ENCODE data around the gene PEX26.
A peak's percentile ranks its signal among the peaks of the same experiment; 100 is the strongest.
"Not testable (repeated sequence)": the region's sequence is repeated elsewhere in the genome, so short reads cannot be mapped to it uniquely, and the experiment has no call there.

PEX26 gene

GRCh38 chr22:18071968-18072310, 5.9 kb upstream of the PEX26 start:
- DNase-seq = no peak

- DNase-seq = no peak
Measured at GRCh38 chr22:18073467-18073866, 4.3 kb upstream of the PEX26 start.

GRCh38 chr22:18073927-18074326, 3.9 kb upstream of the PEX26 start:
- not testable (repeated sequence) for DNase-seq

GRCh38 chr22:18075101-18075719, 2.6 kb upstream of the PEX26 start:
- DNase-seq = no peak

GRCh38 chr22:18075720-18076497, 1.9 kb upstream of the PEX26 start:
- DNase-seq = peak; percentile 46 to 81

- no peak for DNase-seq
Measured at GRCh38 chr22:18077087-18077638, 627 bp upstream of the PEX26 start.

GRCh38 chr22:18078329-18079041, 695 bp downstream of the PEX26 start:
- DNase-seq = peak; percentile 15 to 41

- DNase-seq = no peak
Measured at GRCh38 chr22:18079706-18080233, 2.0 kb downstream of the PEX26 start.

- no peak for DNase-seq
Measured at GRCh38 chr22:18081416-18081815, 3.6 kb downstream of the PEX26 start.

GRCh38 chr22:18082467-18082866, 4.7 kb downstream of the PEX26 start:
- DNase-seq = no peak

GRCh38 chr22:18083406-18083805, 5.6 kb downstream of the PEX26 start:
- DNase-seq = no peak

GRCh38 chr22:18085188-18085587, 7.4 kb downstream of the PEX26 start:
- no peak for DNase-seq

GRCh38 chr22:18087350-18087855, 9.6 kb downstream of the PEX26 start:
- DNase-seq = no peak

GRCh38 chr22:18088825-18089568, 11.2 kb downstream of the PEX26 start:
- no peak for DNase-seq

GRCh38 chr22:18090286-18090685, 12.5 kb downstream of the PEX26 start:
- no peak for DNase-seq

GRCh38 chr22:18091478-18091877, 13.7 kb downstream of the PEX26 start:
- no peak for DNase-seq

- peak; percentile 13 to 45 for DNase-seq
Measured at GRCh38 chr22:18091916-18092526, 14.2 kb downstream of the PEX26 start.

- DNase-seq = no peak
Measured at GRCh38 chr22:18093661-18094060, 15.9 kb downstream of the PEX26 start.

GRCh38 chr22:18095101-18095805, 17.5 kb downstream of the PEX26 start:
- DNase-seq = no peak

- DNase-seq = no peak
Measured at GRCh38 chr22:18096823-18097222, 19.0 kb downstream of the PEX26 start.

GRCh38 chr22:18100781-18101180, 23.0 kb downstream of the PEX26 start:
- no peak for DNase-seq
